Activated CD4-positive, CD25-positive, alpha-beta regulatory T cell treated with anti-CD3 and anti-CD28 coated beads, Interleukin-2, amount 50 U/mL, for 16 hours (primary cell): ENCODE measurements around the gene DUSP28.

Source experiments
- DNase-seq: peaks from one replicate; pipeline ENCODE4 v3.0.0-alpha.2; 2020; ENCODE audit warnings: low read depth, low spot score

The DUSP28 gene

DNA sequence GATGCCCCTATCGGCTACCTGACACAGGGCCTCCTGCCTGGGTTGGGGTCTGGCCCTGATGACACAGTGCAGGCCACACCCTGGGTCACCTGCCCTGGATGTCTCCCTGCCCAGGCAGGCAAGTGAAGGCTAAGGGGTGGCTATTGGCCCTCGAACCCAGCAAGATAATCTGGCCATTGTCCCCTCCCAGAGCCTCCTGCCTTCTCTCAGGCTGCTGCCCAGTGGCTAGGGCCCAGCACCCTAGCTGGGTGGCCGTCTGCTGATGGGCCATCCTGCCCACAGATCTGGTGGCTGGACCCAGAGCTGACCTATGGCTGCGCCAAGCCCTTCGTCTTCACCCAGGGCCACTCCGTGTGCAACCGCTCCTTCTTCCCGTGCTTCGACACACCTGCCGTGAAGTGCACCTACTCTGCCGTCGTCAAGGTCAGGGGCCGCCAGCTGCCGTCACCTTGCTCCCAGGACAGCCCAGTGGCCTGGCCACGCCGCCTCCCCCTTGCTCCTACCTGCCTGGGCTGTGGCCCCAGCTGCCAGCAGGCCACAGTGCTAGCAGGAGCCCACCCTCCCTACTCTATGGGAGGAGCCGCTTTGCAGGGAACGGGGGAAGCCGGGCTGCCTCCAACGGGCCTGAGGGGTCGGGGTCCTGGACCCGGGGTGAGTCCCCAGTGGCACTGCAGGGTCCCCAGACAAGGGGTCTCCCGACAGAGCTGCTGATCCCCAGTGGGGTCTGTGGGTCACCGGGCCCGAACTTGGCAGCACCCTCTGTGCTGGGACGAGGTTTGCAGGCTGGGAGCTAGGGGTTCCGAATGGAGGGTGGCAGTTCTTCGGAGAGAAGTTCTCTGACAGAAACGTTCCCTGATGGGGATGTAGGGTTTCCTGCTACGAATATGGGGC is 12.2 kb downstream of the DUSP28 start:
- DNase-seq: no peak

DNA sequence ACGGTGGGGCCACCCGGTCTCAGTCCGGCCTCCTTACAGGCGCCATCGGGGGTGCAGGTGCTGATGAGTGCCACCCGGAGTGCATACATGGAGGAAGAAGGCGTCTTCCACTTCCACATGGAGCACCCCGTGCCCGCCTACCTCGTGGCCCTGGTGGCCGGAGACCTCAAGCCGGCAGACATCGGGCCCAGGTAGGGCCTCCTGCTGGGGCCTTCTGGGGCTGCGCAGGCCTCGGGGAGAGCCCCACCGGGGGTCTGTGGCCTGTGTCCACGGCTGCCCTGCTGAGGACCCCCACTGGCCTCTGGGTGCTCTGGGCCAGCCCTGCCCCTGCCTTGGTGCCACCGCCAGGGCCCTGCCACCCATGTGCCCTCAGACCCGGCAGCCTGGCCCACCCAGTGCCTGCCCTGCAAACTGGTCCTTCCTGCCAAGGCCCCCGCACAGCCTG is 12.9 kb downstream of the DUSP28 start:
- DNase-seq: no peak

DNA sequence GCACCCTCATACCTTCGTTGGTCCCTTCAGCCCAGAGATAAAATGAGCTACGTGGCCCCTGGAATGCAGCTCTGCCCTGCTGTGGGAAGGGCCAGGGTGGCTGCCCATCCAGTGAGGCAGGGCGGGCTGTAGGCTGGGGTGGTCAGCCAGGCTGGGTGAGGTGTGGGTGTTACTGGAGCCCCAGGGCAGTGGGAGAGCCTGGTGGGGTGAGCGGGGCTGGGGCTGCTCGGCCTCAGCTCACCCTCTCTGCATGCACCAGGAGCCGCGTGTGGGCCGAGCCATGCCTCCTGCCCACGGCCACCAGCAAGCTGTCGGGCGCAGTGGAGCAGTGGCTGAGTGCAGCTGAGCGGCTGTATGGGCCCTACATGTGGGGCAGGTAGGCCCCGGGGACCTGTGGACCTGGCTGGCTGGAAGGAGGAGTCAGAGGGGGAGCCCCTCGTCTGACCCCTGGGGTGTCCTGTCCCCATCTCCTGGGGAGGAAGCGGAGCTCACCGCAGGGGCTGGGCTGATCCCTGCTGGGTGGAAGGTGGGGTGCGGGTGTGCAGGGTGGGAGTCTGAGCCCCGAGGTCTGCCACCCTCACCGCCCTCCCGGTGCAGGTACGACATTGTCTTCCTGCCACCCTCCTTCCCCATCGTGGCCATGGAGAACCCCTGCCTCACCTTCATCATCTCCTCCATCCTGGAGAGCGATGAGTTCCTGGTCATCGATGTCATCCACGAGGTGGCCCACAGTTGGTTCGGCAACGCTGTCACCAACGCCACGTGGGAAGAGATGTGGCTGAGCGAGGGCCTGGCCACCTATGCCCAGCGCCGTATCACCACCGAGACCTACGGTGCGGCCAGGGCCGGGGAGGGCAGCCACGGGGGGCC is 13.6 kb downstream of the DUSP28 start:
- no peak for DNase-seq

DNA sequence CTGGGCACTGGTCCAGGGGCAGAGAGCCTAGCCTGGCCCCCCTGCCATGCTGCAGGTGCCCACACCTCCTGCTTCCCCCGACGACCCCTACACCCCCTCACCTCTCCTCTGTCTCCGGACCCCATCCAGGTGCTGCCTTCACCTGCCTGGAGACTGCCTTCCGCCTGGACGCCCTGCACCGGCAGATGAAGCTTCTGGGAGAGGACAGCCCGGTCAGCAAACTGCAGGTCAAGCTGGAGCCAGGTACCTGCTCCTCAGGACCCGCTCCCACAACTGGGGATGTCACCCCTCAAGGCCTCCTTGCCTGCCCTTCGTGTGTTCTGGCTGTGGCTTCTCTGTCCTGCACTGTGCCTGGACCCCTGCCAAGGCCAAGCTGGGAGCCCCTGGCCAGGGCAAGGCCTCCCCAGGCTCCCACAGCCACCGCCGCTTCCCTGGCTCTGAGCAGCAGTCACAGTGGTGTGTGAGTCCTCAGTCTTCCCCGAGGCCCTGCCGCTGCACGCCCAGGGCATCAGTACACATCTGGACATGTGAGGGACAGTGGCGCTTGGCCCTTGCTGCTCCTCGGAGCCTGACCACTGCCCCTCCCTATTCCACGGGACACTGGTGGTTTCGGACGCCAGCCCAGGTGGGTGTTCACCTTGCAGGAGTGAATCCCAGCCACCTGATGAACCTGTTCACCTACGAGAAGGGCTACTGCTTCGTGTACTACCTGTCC is 14.4 kb downstream of the DUSP28 start:
- DNase-seq: no peak

- no peak for DNase-seq
These were observed 15.2 kb downstream of the DUSP28 start for GRCh38 chr2:240575101-240575965.

- DNase-seq: no peak
These were observed 15.9 kb downstream of the DUSP28 start for GRCh38 chr2:240576036-240576435.

GRCh38 chr2:240576436-240577205 is 16.5 kb downstream of the DUSP28 start:
- no peak for DNase-seq

GRCh38 chr2:240577281-240578109 is 17.3 kb downstream of the DUSP28 start:
- DNase-seq: no peak

DNA sequence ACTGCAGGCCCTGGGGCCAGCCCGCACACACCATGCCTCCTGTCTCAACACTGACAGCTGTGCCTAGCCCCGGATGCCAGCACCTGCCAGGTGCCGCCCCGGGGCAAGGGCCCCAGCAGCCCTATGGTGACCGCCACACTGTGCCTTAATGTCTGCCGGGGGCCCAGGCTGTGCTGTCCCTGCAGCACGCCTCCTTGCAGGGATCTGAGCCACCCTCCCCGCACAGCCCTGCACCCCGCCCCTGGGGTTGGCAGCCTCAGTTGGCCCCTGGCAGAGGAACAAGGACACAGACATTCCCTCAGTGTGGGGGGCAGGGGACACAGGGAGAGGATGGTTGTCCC is 17.9 kb downstream of the DUSP28 start:
- no peak for DNase-seq

GRCh38 chr2:240578488-240578887 is 18.3 kb downstream of the DUSP28 start:
- DNase-seq: no peak

DNA sequence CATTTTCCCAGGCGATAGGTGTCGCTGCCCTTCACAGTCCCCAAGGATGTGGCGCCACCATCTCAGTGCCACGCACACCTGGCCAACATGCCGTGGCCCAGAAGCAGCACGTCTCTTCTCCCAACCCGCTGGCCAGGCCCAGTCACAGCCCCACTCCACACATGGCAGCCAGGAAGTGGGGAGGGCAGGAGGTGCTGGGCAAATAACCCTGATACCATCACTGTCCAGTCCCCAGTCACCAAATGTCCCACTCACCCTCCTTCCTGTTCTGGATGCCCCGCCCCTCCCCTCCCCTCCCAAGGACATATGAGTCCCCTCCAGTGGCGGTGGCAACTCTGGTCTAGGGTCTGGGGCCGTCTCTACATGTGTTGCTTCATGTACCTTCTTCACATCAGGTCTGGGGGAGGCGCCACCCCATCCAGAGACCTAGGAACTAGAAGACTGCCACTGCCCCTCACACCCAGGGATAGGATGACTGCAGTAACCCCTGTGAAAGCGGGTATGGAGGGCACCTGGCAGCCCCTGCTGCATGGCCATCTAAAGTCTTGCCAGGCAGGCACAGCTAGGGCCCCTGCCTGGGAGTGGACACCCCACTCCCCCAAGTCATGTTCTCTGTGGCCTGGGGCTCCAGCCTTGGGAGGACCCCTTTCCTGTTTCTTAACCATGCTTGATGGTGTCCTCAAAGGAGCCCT is 19.1 kb downstream of the DUSP28 start:
- DNase-seq: no peak

- peak; percentile 63 for DNase-seq
These were observed 19.8 kb downstream of the DUSP28 start for GRCh38 chr2:240579771-240580614.

- DNase-seq: no peak
These were observed 21.7 kb downstream of the DUSP28 start for GRCh38 chr2:240581811-240582210.

GRCh38 chr2:240582781-240583180 is 22.6 kb downstream of the DUSP28 start:
- no peak for DNase-seq

GRCh38 chr2:240583774-240584173 is 23.6 kb downstream of the DUSP28 start:
- DNase-seq: no peak

GRCh38 chr2:240584486-240585031 is 24.4 kb downstream of the DUSP28 start:
- no peak for DNase-seq

- no peak for DNase-seq
These were observed 24.9 kb downstream of the DUSP28 start for GRCh38 chr2:240585101-240585500.
